ENCODE measurements around the gene STN1.
"Not testable (repeated sequence)": the region's sequence is repeated elsewhere in the genome, so short reads cannot be mapped to it uniquely, and the experiment has no call there.

Gene STN1

GRCh38 chr10:103847346-103847745, 70.6 kb downstream of the STN1 start:
- H3K4me3 ChIP-seq (ENCODE audit: low read depth, low read length), result no peak overlapping the region
- DNase-seq (ENCODE audit: low read depth), result no peak
- no peak for TF ChIP-seq CTCF (IDR thresholded peaks at IDR 0.05; ENCODE audit: low read depth, low read length, missing control alignments)

GRCh38 chr10:103845972-103846371, 72.0 kb downstream of the STN1 start:
- TF ChIP-seq CTCF (IDR thresholded peaks at IDR 0.05; ENCODE audit: low read depth, low read length, missing control alignments), result no peak
- DNase-seq (ENCODE audit: low read depth), result no peak
- H3K4me3 ChIP-seq (ENCODE audit: low read depth, low read length), result no peak overlapping the region

- H3K4me3 ChIP-seq (ENCODE audit: low read depth, low read length); DNase-seq (ENCODE audit: low read depth): not testable (repeated sequence)
Measured at GRCh38 chr10:103845346-103845745, 72.6 kb downstream of the STN1 start.

- DNase-seq (ENCODE audit: low read depth), result no peak
- no peak overlapping the region for H3K4me3 ChIP-seq (ENCODE audit: low read depth, low read length)
- no peak for TF ChIP-seq CTCF (IDR thresholded peaks at IDR 0.05; ENCODE audit: low read depth, low read length, missing control alignments)
Measured at GRCh38 chr10:103843854-103844570, 74.0 kb downstream of the STN1 start.

GRCh38 chr10:103843045-103843444, 74.9 kb downstream of the STN1 start:
- DNase-seq (ENCODE audit: low read depth), result no peak
- H3K4me3 ChIP-seq (ENCODE audit: low read depth, low read length), result no peak overlapping the region
- no peak for TF ChIP-seq CTCF (IDR thresholded peaks at IDR 0.05; ENCODE audit: low read depth, low read length, missing control alignments)

- no peak for DNase-seq (ENCODE audit: low read depth)
- no peak overlapping the region for H3K4me3 ChIP-seq (ENCODE audit: low read depth, low read length)
- TF ChIP-seq CTCF (IDR thresholded peaks at IDR 0.05; ENCODE audit: low read depth, low read length, missing control alignments), result no peak
Measured at GRCh38 chr10:103842605-103843004, 75.4 kb downstream of the STN1 start.

- no peak for DNase-seq (ENCODE audit: low read depth)
- no peak for TF ChIP-seq CTCF (IDR thresholded peaks at IDR 0.05; ENCODE audit: low read depth, low read length, missing control alignments)
- no peak overlapping the region for H3K4me3 ChIP-seq (ENCODE audit: low read depth, low read length)
Measured at GRCh38 chr10:103841519-103841918, 76.5 kb downstream of the STN1 start.
